Right lobe of liver (tissue), 6 donors: ENCODE data around the gene TNFAIP1. TPM values are rescaled to one million over a fixed set of nuclear protein-coding genes. Genes with fewer than 3 reads are reported as not detected.
A peak's percentile ranks its signal among the peaks of the same experiment; 100 is the strongest.

Experiments used
- ATAC-seq, 4 donors: fragments of 200-7000 bp; cut with Tn5 transposase; one replicate each; pipeline ENCODE4 v1.9.1; 2020; ENCODE audit warnings: mild to moderate bottlenecking in 4 of 4, moderate library complexity in 4 of 4
- DNase-seq, 3 donors: peaks; one replicate each; pipeline ENCODE4 v3.0.0-alpha.2; 2020
- H3K27ac ChIP-seq, 3 donors: fragments of 200-600 bp; one replicate each; pipeline ENCODE4 v1.8.0; 2022
- H3K27me3 ChIP-seq, 2 donors: fragments of 200-600 bp; one replicate each; pipeline ENCODE4 v1.8.0; 2022
- H3K36me3 ChIP-seq, 4 donors: fragments of 200-600 bp; sonication (generic) in 1 of 4; one replicate each; pipeline versions ENCODE4 v1.5.1 to v1.8.0; 2017 to 2022; ENCODE audit warnings: control low read depth in 1 of 4
- H3K4me1 ChIP-seq, 4 donors: fragments of 200-600 bp; sonication (generic) in 1 of 4; one replicate each; pipeline versions ENCODE4 v1.5.1 to v1.8.0; 2017 to 2022; ENCODE audit warnings: control low read depth in 1 of 4
- H3K4me3 ChIP-seq, 3 donors: fragments of 200-600 bp; one replicate each; pipeline ENCODE4 v1.8.0; 2022
- H3K9me3 ChIP-seq, 4 donors: fragments of 200-600 bp; sonication (generic) in 1 of 4; one replicate each; pipeline versions ENCODE4 v1.5.1 to v1.8.0; 2017 to 2022; ENCODE audit warnings: control low read depth in 1 of 4
- POLR2A ChIP-seq: fragments of 450-650 bp; IDR thresholded peaks from one replicate; pipeline ENCODE4 v1.6.1; 2017; ENCODE audit warnings: antibody characterized with exemption, mild to moderate bottlenecking
- WGBS: methylation state at CpG from one replicate; pipeline ENCODE4 v1.1.6; 2018; ENCODE audit warnings: low coverage, low lambda C conversion rate; ENCODE audit not compliant: insufficient coverage; ENCODE audit errors: missing lambda C conversion rate; 5-methylcytosine and 5-hydroxymethylcytosine counted together
- intact Hi-C, 2 donors: fragments of 100-400 bp; cut with DNase I; formaldehyde crosslinking; loops; one replicate each; pipeline versions ENCODE4 v1.11.2 to v1.14.1; 2022
- total RNA-seq, 6 experiments: library from RNA; depleted of rRNA in 2 of 6; stranded (reverse); fragments of >200 nt in 2 of 6; fragmentation: NEBNext Ultra II Directional in 3 of 6; extraction: Animal tissue kit (Norgen Biotek cat#: 25700) in 3 of 6; gene quantifications; one replicate each; pipeline versions ENCODE4 v1.1.0 to v1.2.4, GENCODE V29; 2016 to 2023
- TF ChIP-seq, protein P1 (sequence below), 4 donors: fragments of 200-600 bp in 3 of 4; fragments of 450-650 bp in 1 of 4; IDR thresholded peaks; one replicate each; pipeline versions ENCODE4 v1.5.1 to v1.8.0; 2016 to 2022; ENCODE audit warnings: antibody characterized with exemption in 4 of 4, mild to moderate bottlenecking in 2 of 4
- donor health status: DM: no; HTN: yes; CAD: no.
- donor health status: DM: no; HTN: no; CAD: no.
- donor health status: DM: no; HTN: no; CAD: no.
- donor health status: DM: no; HTN: yes; CAD: no.
- donor health status: DM: no; HTN: yes; CAD: no.

The TNFAIP1 gene
- total RNA-seq, 6 experiments from 2014 or later, result 32.3 to 87.6 (median 38.2) TPM

DNA sequence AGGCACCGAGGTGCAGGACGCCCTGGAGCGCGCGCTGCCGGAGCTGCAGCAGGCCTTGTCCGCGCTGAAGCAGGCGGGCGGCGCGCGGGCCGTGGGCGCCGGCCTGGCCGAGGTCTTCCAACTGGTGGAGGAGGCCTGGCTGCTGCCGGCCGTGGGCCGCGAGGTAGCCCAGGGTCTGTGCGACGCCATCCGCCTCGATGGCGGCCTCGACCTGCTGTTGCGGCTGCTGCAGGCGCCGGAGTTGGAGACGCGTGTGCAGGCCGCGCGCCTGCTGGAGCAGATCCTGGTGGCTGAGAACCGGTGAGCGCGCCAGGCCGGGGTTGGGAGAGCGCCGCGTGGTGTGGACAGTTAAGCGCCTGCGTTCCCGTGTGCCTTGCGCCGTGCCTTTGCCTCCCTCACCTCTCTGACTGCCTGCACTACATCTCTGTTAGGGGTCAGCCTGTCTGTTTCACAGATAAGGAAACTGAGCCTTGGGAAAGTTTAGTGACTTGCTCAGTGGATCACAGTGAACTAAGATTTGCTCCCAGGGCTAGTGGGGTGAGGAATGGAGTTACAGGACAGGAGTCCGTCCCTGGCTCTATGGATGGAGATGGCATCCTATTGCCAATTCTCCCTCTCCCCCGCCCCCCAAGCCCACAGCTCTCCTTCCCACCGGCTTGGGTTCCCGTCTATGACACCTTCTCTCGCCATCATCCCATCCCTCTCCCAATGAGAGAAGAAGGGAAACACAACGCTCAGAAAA, 36.8 kb downstream of the TNFAIP1 start:
- no peak for ATAC-seq
- Histone ChIP-seq H3K4me1 (peaks cover 0 to 8% (median 0%) of the 10 kb centered on the region in 4 donors), H3K4me3 (peak overlapping the region; percentile 11 to 92 (median 47)), H3K27me3 (no peaks in the 10 kb centered on the region), H3K36me3 (peaks cover 0 to 18% (median 7%) of the 10 kb centered on the region in 4 donors), H3K9me3 (no peaks in the 10 kb centered on the region), H3K27ac (no peak overlapping the region)
- WGBS, result 20% methylated on average over 3 of the region's 53 CpGs
- intact Hi-C loops, result no loop called here
- TF ChIP-seq, protein P1, sequence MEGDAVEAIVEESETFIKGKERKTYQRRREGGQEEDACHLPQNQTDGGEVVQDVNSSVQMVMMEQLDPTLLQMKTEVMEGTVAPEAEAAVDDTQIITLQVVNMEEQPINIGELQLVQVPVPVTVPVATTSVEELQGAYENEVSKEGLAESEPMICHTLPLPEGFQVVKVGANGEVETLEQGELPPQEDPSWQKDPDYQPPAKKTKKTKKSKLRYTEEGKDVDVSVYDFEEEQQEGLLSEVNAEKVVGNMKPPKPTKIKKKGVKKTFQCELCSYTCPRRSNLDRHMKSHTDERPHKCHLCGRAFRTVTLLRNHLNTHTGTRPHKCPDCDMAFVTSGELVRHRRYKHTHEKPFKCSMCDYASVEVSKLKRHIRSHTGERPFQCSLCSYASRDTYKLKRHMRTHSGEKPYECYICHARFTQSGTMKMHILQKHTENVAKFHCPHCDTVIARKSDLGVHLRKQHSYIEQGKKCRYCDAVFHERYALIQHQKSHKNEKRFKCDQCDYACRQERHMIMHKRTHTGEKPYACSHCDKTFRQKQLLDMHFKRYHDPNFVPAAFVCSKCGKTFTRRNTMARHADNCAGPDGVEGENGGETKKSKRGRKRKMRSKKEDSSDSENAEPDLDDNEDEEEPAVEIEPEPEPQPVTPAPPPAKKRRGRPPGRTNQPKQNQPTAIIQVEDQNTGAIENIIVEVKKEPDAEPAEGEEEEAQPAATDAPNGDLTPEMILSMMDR (IDR thresholded peaks at IDR 0.05), result no peak
- TF ChIP-seq POLR2A, result no peak
- DNase-seq, result no peak

DNA sequence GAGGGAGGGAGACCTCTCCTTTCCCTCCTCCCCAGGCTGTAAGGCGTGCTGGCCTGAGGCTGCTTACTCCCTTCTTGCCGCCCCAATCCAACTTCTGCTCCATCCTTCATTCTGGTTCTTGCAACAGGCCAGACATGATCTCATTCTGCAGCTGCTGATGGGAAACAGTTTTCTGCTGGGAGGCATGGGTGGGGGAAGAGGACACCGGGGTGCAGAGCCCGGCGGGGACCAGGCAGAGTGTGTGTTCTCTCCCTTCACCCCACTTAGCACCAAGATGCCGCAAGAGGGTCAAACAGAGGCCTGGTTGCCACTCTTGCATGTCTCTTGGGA, 37.3 kb downstream of the TNFAIP1 start:
- DNase-seq (no peak), ATAC-seq (no peak)
- intact Hi-C loops, result no loop called here
- H3K9me3 ChIP-seq, result no peaks in the 10 kb centered on the region
- peaks cover 0 to 13% (median 4%) of the 10 kb centered on the region in 4 donors for H3K36me3 ChIP-seq
- no peak overlapping the region for H3K4me3 ChIP-seq
- H3K27ac ChIP-seq, result no peak overlapping the region
- H3K27me3 ChIP-seq, result no peaks in the 10 kb centered on the region
- H3K4me1 ChIP-seq, result peaks cover 0 to 6% (median 0%) of the 10 kb centered on the region in 4 donors
- 87% methylated on average over 3 of the region's 6 CpGs for WGBS
- no peak for TF ChIP-seq POLR2A
- TF ChIP-seq, protein P1 (IDR thresholded peaks at IDR 0.05), result no peak

DNA sequence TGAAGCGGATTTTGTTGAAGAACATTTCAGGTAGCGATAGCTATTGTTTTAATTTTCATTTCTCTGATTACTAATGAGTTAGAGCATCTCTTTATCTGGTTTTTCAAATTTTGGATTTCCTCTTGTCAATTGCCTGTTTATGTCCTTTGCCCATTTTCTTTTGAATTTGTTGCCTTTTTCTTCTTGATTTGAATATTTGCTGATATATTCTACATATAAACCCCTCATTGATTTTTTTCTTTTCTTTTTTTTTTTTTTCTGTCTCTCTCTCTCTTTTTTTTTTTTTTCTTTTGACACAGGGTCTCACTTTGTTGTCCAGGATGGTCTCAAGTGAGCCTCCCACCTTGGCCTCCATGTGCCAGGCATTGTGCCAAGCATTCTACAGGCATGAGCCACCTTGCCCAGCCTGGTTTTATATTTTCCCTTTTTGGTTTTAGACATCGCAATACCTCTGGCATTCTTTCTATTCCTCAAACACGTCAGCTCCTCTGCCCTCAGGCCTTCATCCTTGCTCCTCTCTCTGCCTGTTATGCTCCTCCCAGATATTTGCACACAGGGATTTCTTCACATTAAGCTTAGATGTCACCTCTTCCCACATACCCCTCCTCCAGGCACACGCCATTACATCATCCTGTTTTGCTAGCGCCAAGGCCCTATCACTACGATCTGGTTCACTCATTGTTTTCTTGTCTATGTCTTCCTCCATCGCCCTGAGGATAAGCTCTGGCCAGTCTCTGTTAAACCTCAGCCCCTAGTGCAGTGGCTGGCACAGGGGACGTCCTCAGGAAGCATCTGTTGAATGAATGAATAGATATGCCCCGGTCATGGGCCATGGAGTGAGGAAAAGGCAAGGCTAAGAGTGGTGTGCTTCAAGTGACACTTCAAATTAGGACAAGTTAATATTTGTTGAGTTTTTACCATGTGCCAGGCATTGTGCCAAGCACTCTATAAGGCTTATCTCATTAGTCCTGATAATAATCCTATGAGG, 44.5 kb downstream of the TNFAIP1 start:
- intact Hi-C loops, result no loop called here
- no peaks in the 10 kb centered on the region for H3K36me3 ChIP-seq
- ATAC-seq, result peak in 3 of 4 donors; percentile 29 to 39 (median 36)
- TF ChIP-seq POLR2A, result no peak
- TF ChIP-seq, protein P1 (IDR thresholded peaks at IDR 0.05), result no peak
- no peak overlapping the region for H3K4me3 ChIP-seq
- DNase-seq, result no peak
- WGBS, result 57% methylated on average over 10 of the region's 10 CpGs
- no peaks in the 10 kb centered on the region for H3K9me3 ChIP-seq
- no peak overlapping the region for H3K27ac ChIP-seq
- H3K4me1 ChIP-seq, result peaks cover 0 to 25% (median 0%) of the 10 kb centered on the region in 4 donors
- H3K27me3 ChIP-seq, result no peaks in the 10 kb centered on the region

DNA sequence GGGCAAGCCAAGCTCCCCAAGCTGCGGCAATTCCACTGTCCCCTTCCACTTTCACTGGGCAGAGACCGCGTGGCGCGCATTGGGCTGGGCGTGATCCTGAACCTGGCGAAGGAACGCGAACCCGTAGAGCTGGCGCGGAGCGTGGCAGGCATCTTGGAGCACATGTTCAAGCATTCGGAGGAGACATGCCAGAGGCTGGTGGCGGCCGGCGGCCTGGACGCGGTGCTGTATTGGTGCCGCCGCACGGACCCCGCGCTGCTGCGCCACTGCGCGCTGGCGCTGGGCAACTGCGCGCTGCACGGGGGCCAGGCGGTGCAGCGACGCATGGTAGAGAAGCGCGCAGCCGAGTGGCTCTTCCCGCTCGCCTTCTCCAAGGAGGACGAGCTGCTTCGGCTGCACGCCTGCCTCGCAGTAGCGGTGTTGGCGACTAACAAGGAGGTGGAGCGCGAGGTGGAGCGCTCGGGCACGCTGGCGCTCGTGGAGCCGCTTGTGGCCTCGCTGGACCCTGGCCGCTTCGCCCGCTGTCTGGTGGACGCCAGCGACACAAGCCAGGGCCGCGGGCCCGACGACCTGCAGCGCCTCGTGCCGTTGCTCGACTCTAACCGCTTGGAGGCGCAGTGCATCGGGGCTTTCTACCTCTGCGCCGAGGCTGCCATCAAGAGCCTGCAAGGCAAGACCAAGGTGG, 45.7 kb downstream of the TNFAIP1 start:
- WGBS, result 29% methylated on average over 11 of the region's 72 CpGs
- no peak overlapping the region for H3K27ac ChIP-seq
- peaks cover 0 to 25% (median 0%) of the 10 kb centered on the region in 4 donors for H3K4me1 ChIP-seq
- no peaks in the 10 kb centered on the region for H3K9me3 ChIP-seq
- peak; percentile 59 to 81 (median 70) for ATAC-seq
- TF ChIP-seq, protein P1 (IDR thresholded peaks at IDR 0.05), result peak; percentile 39 to 65 (median 43)
- no peak for TF ChIP-seq POLR2A
- peak overlapping the region in 1 of 3 donors; percentile 31 for H3K4me3 ChIP-seq
- intact Hi-C loops, result no loop called here
- H3K27me3 ChIP-seq, result no peaks in the 10 kb centered on the region
- DNase-seq, result peak; percentile 66 to 80 (median 75)
- H3K36me3 ChIP-seq, result no peaks in the 10 kb centered on the region
